Thyroid gland (tissue), 4 donors: ENCODE results near the gene C11orf24.
"Not testable (repeated sequence)": the region's sequence is repeated elsewhere in the genome, so short reads cannot be mapped to it uniquely, and the experiment has no call there.

ENCODE experiments used
- CTCF ChIP-seq, 6 experiments: fragments of 200-600 bp in 3 of 6; fragments of 450-650 bp in 3 of 6; sonication (generic) in 3 of 6; IDR thresholded peaks; one replicate each; pipeline ENCODE4 v1.5.1; 2016 to 2019; ENCODE audit warnings: antibody characterized with exemption in 6 of 6, mild to moderate bottlenecking in 2 of 6, inconsistent platforms in 1 of 6, moderate library complexity in 1 of 6
- POLR2A ChIP-seq, 2 donors: fragments of 450-650 bp; IDR thresholded peaks; one replicate each; pipeline ENCODE4 v1.6.1; 2017; ENCODE audit warnings: antibody characterized with exemption in 2 of 2, mild to moderate bottlenecking in 2 of 2, moderate library complexity in 1 of 2

GRCh38 chr11:68299517-68299879 is 27.7 kb upstream of the C11orf24 start:
- not testable (repeated sequence) for TF ChIP-seq CTCF, POLR2A (IDR thresholded peaks at IDR 0.05)
